ENCODE measurements around the gene SAXO2. TPM values are rescaled to one million over a fixed set of nuclear protein-coding genes. Genes with fewer than 3 reads are reported as not detected.

SAXO2 gene
- total and polyA plus RNA-seq, 10 of the 15 experiments (the other 5 are each of a cell fraction or from before 2014, with no cell fraction given), result 0.06 to 2.3 (median 1.4) TPM

DNA sequence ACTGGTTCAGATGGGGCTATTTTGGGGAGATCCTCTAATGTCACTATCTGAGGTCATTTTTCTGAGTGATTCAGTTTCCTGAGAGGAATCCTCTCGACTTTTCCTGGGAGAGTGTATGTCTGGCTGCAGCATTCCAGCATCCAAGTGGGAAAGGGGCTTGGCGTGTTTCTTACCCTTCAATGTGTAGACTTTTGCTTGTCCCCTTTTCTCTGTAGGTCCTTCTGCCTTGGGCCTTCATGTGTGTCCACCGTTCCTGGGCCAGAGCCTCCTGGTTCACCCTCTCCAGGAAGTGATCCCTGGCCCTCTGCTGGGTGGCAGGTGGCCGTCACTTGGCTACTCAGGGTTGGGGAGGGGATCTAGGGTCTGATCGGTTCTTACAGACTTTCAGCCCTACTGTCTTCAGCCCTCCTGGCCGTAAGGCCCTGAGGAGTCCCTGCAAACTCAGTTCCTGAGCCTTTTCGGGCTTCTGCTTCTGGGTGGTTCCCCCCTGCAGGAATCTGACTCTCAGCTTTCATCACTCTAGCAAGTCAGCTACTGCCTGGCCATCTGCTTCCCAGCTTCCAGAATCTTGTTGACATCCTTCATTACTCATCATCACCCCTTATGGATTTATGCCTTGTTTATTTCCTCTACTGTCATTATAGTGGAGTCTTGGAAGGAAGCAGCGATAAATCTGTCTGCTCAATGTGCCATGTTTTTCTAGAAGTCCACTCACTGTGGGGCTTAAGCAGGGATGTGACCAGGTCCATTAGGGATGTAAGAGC lies 50.1 kb downstream of the SAXO2 start:
- no peaks in the 10 kb centered on the region for H3K79me2 ChIP-seq (ENCODE audit: control insufficient read depth, insufficient read depth, low read length)
- H2AFZ ChIP-seq (ENCODE audit: control insufficient read depth, low read depth, low read length), result no peak overlapping the region
- H3K27me3 ChIP-seq (replicated peaks in 1 of 2; ENCODE audit: control insufficient read depth in 2 of 2, insufficient read depth in 2 of 2, low read length in 1 of 2), result no peaks in the 10 kb centered on the region
- 31% methylated on average over 8 of the region's 8 CpGs for WGBS (ENCODE audit: insufficient coverage, insufficient replicate concordance, low lambda C conversion rate, missing lambda C conversion rate)
- H3K4me1 ChIP-seq (ENCODE audit: control insufficient read depth, insufficient read depth, low read length), result no peaks in the 10 kb centered on the region
- H3K36me3 ChIP-seq (ENCODE audit: control insufficient read depth in 2 of 2, insufficient read depth in 2 of 2, low read length in 1 of 2), result no peaks in the 10 kb centered on the region
- H4K20me1 ChIP-seq (ENCODE audit: control insufficient read depth, insufficient read depth), result no peaks in the 10 kb centered on the region
- RAD21 ChIA-PET (ENCODE audit: unreplicated experiment), result no interaction called here
- SMC1A ChIA-PET (ENCODE audit: uncharacterized antibody, unreplicated experiment), result no interaction called here
- no peaks in the 10 kb centered on the region; the same call in 2 of the 3 replicates for H3K9me3 ChIP-seq (replicated peaks; ENCODE audit: control insufficient read depth, insufficient read depth, low read length)
- POLR2A ChIA-PET, result no interaction called here
- H3K27ac ChIP-seq (ENCODE audit: control insufficient read depth, insufficient read depth), result no peak overlapping the region
- H3K4me2 ChIP-seq (ENCODE audit: control insufficient read depth, insufficient read depth), result no peak overlapping the region
- no peak overlapping the region for H3K9ac ChIP-seq (ENCODE audit: control insufficient read depth, insufficient read depth, low read length)
- no peak for FAIRE-seq
- in situ Hi-C loops (cut with MboI) (no loop called here), intact Hi-C loops (cut with micrococcal nuclease; ENCODE audit: unreplicated experiment) (no loop called here)
- CTCF ChIA-PET, result interaction anchor here (0.7 kb wide), 1 partner anchor 29 kb away, joined by 3 read pairs; no protein-coding TSS in a partner anchor
- no TSS peak for BruUV-seq (replicated peaks)
- no peak for DNase-seq (ENCODE audit: low read depth, low spot score)
- ATAC-seq, result no peak
- no peak overlapping the region for H3K4me3 ChIP-seq
- TF ChIP-seq ETV6 (conservative IDR thresholded peaks at IDR 0.05 in 1 of 2, IDR thresholded peaks at IDR 0.05 in 1 of 2; ENCODE audit: borderline replicate concordance in 1 of 2, low read depth in 1 of 2) (no peak), ASH2L (IDR thresholded peaks at IDR 0.05; ENCODE audit: borderline replicate concordance, low read depth) (no peak), MEF2B (IDR thresholded peaks at IDR 0.05; ENCODE audit: partially characterized antibody, poor library complexity, severe bottlenecking) (no peak), FOS (IDR thresholded peaks at IDR 0.05; ENCODE audit: borderline replicate concordance, extremely low read depth, insufficient read length) (no peak), EGR1 (IDR thresholded peaks at IDR 0.05; ENCODE audit: borderline replicate concordance in 1 of 2, low read depth in 2 of 2, low read length in 2 of 2) (no peak), SMAD1 (IDR thresholded peaks at IDR 0.05; ENCODE audit: low read depth, partially characterized antibody) (no peak), EED (IDR thresholded peaks at IDR 0.05; ENCODE audit: low read depth) (no peak), SIX5 (IDR thresholded peaks at IDR 0.05; ENCODE audit: low read depth, low read length, severe bottlenecking) (no peak), SUPT20H (IDR thresholded peaks at IDR 0.05; ENCODE audit: borderline replicate concordance, control insufficient read depth, low read depth, low read length) (no peak), IKZF1 (conservative IDR thresholded peaks at IDR 0.05) (no peak), POLR2AphosphoS5 (IDR thresholded peaks at IDR 0.05; ENCODE audit: low read length) (no peak)
- TF ChIP-seq, protein P1, sequence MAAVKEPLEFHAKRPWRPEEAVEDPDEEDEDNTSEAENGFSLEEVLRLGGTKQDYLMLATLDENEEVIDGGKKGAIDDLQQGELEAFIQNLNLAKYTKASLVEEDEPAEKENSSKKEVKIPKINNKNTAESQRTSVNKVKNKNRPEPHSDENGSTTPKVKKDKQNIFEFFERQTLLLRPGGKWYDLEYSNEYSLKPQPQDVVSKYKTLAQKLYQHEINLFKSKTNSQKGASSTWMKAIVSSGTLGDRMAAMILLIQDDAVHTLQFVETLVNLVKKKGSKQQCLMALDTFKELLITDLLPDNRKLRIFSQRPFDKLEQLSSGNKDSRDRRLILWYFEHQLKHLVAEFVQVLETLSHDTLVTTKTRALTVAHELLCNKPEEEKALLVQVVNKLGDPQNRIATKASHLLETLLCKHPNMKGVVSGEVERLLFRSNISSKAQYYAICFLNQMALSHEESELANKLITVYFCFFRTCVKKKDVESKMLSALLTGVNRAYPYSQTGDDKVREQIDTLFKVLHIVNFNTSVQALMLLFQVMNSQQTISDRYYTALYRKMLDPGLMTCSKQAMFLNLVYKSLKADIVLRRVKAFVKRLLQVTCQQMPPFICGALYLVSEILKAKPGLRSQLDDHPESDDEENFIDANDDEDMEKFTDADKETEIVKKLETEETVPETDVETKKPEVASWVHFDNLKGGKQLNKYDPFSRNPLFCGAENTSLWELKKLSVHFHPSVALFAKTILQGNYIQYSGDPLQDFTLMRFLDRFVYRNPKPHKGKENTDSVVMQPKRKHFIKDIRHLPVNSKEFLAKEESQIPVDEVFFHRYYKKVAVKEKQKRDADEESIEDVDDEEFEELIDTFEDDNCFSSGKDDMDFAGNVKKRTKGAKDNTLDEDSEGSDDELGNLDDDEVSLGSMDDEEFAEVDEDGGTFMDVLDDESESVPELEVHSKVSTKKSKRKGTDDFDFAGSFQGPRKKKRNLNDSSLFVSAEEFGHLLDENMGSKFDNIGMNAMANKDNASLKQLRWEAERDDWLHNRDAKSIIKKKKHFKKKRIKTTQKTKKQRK (IDR thresholded peaks at IDR 0.05; ENCODE audit: low read depth, low read length), result no peak
- TF ChIP-seq, protein P2, sequence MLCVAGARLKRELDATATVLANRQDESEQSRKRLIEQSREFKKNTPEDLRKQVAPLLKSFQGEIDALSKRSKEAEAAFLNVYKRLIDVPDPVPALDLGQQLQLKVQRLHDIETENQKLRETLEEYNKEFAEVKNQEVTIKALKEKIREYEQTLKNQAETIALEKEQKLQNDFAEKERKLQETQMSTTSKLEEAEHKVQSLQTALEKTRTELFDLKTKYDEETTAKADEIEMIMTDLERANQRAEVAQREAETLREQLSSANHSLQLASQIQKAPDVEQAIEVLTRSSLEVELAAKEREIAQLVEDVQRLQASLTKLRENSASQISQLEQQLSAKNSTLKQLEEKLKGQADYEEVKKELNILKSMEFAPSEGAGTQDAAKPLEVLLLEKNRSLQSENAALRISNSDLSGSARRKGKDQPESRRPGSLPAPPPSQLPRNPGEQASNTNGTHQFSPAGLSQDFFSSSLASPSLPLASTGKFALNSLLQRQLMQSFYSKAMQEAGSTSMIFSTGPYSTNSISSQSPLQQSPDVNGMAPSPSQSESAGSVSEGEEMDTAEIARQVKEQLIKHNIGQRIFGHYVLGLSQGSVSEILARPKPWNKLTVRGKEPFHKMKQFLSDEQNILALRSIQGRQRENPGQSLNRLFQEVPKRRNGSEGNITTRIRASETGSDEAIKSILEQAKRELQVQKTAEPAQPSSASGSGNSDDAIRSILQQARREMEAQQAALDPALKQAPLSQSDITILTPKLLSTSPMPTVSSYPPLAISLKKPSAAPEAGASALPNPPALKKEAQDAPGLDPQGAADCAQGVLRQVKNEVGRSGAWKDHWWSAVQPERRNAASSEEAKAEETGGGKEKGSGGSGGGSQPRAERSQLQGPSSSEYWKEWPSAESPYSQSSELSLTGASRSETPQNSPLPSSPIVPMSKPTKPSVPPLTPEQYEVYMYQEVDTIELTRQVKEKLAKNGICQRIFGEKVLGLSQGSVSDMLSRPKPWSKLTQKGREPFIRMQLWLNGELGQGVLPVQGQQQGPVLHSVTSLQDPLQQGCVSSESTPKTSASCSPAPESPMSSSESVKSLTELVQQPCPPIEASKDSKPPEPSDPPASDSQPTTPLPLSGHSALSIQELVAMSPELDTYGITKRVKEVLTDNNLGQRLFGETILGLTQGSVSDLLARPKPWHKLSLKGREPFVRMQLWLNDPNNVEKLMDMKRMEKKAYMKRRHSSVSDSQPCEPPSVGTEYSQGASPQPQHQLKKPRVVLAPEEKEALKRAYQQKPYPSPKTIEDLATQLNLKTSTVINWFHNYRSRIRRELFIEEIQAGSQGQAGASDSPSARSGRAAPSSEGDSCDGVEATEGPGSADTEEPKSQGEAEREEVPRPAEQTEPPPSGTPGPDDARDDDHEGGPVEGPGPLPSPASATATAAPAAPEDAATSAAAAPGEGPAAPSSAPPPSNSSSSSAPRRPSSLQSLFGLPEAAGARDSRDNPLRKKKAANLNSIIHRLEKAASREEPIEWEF (IDR thresholded peaks at IDR 0.05; ENCODE audit: insufficient replicate concordance, low read depth, low read length), result no peak
